Measurements from ENCODE around the gene RNPS1.

GRCh38 chr16:2231016-2231931 lies 36.7 kb downstream of the RNPS1 start:
- TF ChIP-seq EZH2 (IDR thresholded peaks at IDR 0.05; ENCODE audit: borderline replicate concordance, low read length) (no peak), CTCF (conservative IDR thresholded peaks at IDR 0.05 in 1 of 2, IDR thresholded peaks at IDR 0.05 in 1 of 2; ENCODE audit: extremely low read depth in 1 of 2, insufficient read depth in 1 of 2, low read depth in 1 of 2, low read length in 2 of 2) (no peak)

Measured in mammary epithelial cell (primary cell).